Measurements from ENCODE around the gene MASP2. TPM values are rescaled to one million over a fixed set of nuclear protein-coding genes. Genes with fewer than 3 reads are reported as not detected.
"Not testable (repeated sequence)": the region's sequence is repeated elsewhere in the genome, so short reads cannot be mapped to it uniquely, and the experiment has no call there.

MASP2 gene
- total RNA-seq, 4 donors from 2014 or later = not detected

DNA sequence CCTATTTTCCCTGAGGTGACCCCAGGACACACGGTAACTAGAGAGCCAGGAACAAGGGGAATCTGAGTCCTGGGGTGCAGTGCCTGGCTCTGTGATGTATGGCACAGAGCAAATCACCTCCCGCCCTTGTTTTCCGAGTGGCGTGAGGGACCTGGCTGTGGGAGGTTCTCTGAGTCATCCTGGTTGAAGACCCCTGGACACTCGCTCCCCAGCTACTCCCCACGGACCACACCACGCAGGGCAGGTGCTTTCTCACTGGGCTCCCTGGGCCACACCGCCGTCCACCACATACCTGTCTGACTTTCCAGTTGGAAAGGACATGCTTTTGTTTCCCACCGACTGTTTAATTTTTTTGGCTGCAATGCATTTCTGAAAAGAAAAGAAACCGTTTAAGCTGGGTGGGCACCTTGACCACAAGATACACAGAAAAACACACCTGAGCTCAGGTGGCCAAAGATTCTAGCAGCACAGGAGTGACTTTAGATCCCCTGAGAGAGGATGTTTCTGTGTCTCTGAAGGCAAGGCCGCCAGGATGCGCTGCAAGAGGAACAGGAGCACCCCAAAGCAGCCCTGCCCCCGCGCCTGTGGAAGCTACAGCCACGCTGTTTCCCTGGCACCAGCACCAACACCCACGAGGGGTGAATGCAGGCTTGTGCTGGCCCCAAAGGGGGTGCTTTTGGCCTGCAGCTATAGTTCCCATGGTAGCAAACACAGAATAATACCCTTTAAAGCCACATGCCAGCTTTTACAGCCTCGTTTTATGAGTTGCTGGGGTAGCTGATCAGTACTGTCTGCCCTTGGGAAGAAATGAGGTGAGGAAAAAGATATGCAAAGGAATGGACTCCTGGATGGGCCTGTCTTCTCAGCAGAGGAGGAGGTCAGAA is 20.9 kb upstream of the MASP2 start:
- no peaks in the 10 kb centered on the region for H3K4me1 ChIP-seq
- no peaks in the 10 kb centered on the region for H3K9me3 ChIP-seq
- intact Hi-C loops (cut with DNase I) = no loop called here
- peaks cover 74 to 96% (median 85%) of the 10 kb centered on the region in 4 donors for H3K36me3 ChIP-seq
- TF ChIP-seq, protein P1, sequence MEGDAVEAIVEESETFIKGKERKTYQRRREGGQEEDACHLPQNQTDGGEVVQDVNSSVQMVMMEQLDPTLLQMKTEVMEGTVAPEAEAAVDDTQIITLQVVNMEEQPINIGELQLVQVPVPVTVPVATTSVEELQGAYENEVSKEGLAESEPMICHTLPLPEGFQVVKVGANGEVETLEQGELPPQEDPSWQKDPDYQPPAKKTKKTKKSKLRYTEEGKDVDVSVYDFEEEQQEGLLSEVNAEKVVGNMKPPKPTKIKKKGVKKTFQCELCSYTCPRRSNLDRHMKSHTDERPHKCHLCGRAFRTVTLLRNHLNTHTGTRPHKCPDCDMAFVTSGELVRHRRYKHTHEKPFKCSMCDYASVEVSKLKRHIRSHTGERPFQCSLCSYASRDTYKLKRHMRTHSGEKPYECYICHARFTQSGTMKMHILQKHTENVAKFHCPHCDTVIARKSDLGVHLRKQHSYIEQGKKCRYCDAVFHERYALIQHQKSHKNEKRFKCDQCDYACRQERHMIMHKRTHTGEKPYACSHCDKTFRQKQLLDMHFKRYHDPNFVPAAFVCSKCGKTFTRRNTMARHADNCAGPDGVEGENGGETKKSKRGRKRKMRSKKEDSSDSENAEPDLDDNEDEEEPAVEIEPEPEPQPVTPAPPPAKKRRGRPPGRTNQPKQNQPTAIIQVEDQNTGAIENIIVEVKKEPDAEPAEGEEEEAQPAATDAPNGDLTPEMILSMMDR (IDR thresholded peaks at IDR 0.05) = no peak
- TF ChIP-seq EP300 (IDR thresholded peaks at IDR 0.05) (no peak), POLR2AphosphoS5 (IDR thresholded peaks at IDR 0.05) (no peak), POLR2A (IDR thresholded peaks at IDR 0.05; ENCODE audit: low read depth) (no peak)
- DNase-seq (ENCODE audit: extremely low spot score) = no peak
- no peak overlapping the region for H3K27ac ChIP-seq (replicated peaks in 1 of 4)
- H3K4me3 ChIP-seq = no peak overlapping the region
- no peaks in the 10 kb centered on the region for H3K27me3 ChIP-seq
- WGBS = 88% methylated on average over 18 of the region's 18 CpGs

- DNase-seq (ENCODE audit: extremely low spot score) = no peak
- peaks cover 9 to 13% (median 11%) of the 10 kb centered on the region in 4 donors for H3K4me1 ChIP-seq
Measured at GRCh38 chr1:11065796-11066195, 18.8 kb upstream of the MASP2 start.

DNA sequence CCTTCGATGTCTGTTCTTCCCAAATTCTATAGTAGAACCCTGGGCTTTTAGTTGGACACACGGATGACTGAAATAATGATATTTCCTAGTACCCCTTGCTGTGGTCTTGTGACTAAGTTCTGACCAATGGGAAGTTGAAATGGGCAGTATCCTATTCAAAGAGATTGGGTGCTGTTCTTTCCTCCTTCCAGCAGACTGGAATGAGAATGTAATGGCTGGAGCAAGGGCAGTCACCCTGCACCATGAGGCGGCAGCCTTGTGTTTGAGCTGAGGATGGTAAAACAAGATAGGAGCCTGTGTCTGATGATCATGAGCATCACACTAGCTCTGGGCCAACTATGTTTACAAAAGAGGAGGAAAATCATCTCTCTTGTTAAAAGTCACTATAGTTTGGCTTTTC is 17.9 kb upstream of the MASP2 start:
- Histone ChIP-seq H3K27me3 (no peaks in the 10 kb centered on the region), H3K4me3 (no peak overlapping the region), H3K9me3 (no peaks in the 10 kb centered on the region), H3K4me1 (peaks cover 11 to 17% (median 15%) of the 10 kb centered on the region in 4 donors), H3K36me3 (peaks cover 46 to 66% (median 56%) of the 10 kb centered on the region in 4 donors), H3K27ac (replicated peaks in 1 of 4) (no peak overlapping the region)
- TF ChIP-seq POLR2AphosphoS5 (IDR thresholded peaks at IDR 0.05) (no peak), EP300 (IDR thresholded peaks at IDR 0.05) (no peak), POLR2A (IDR thresholded peaks at IDR 0.05; ENCODE audit: low read depth) (no peak)
- TF ChIP-seq, protein P1 (IDR thresholded peaks at IDR 0.05) = no peak
- DNase-seq (ENCODE audit: extremely low spot score) = no peak
- 98% methylated on average over 3 of the region's 3 CpGs for WGBS
- intact Hi-C loops (cut with DNase I) = no loop called here

More at GRCh38 chr1:11065796-11066195, 18.8 kb upstream of the MASP2 start:
- TF ChIP-seq POLR2A (IDR thresholded peaks at IDR 0.05; ENCODE audit: low read depth) = no peak
- TF ChIP-seq, protein P1 (IDR thresholded peaks at IDR 0.05) = no peak
- TF ChIP-seq EP300 (IDR thresholded peaks at IDR 0.05) = no peak
- intact Hi-C loops (cut with DNase I) = no loop called here
- peaks cover 53 to 74% (median 63%) of the 10 kb centered on the region in 4 donors for H3K36me3 ChIP-seq
- no peaks in the 10 kb centered on the region for H3K27me3 ChIP-seq
- no peak overlapping the region for H3K4me3 ChIP-seq
- H3K27ac ChIP-seq (replicated peaks in 1 of 4) = no peak overlapping the region
- H3K9me3 ChIP-seq = no peaks in the 10 kb centered on the region
- WGBS = 96% methylated on average over 1 of the region's 1 CpG

- 86% methylated on average over 18 of the region's 18 CpGs for WGBS
- H3K4me3 ChIP-seq; intact Hi-C loops (cut with DNase I); H3K27ac ChIP-seq (replicated peaks in 1 of 4); H3K9me3 ChIP-seq; H3K27me3 ChIP-seq; DNase-seq (ENCODE audit: extremely low spot score): not testable (repeated sequence)
- Histone ChIP-seq H3K36me3 (peaks cover 37 to 57% (median 47%) of the 10 kb centered on the region in 4 donors), H3K4me1 (peaks cover 11 to 23% (median 20%) of the 10 kb centered on the region in 4 donors)
Measured at GRCh38 chr1:11063937-11064537, 17.0 kb upstream of the MASP2 start.

- Histone ChIP-seq H3K4me1 (peaks cover 18 to 32% (median 27%) of the 10 kb centered on the region in 4 donors), H3K36me3 (peaks cover 27 to 48% (median 37%) of the 10 kb centered on the region in 4 donors), H3K4me3 (no peak overlapping the region), H3K27ac (replicated peaks in 1 of 4) (no peak overlapping the region), H3K27me3 (no peaks in the 10 kb centered on the region), H3K9me3 (no peaks in the 10 kb centered on the region)
- TF ChIP-seq POLR2A (IDR thresholded peaks at IDR 0.05; ENCODE audit: low read depth) (no peak), EP300 (IDR thresholded peaks at IDR 0.05) (no peak), POLR2AphosphoS5 (IDR thresholded peaks at IDR 0.05) (no peak)
- TF ChIP-seq, protein P1 (IDR thresholded peaks at IDR 0.05) = no peak
- intact Hi-C loops (cut with DNase I) = no loop called here
- whole genome bisulfite sequencing = 51% methylated on average over 3 of the region's 3 CpGs
- no peak for DNase-seq (ENCODE audit: extremely low spot score)
Measured at GRCh38 chr1:11062965-11063401, 15.9 kb upstream of the MASP2 start.
